ENCODE measurements around the gene CCDC40. TPM values are rescaled to one million over a fixed set of nuclear protein-coding genes. Genes with fewer than 3 reads are reported as not detected.

CCDC40 gene
- total RNA-seq, 1 donor: 6.9 TPM

- DNase-seq (ENCODE audit: low read depth): no peak
Observed at GRCh38 chr17:80002070-80002641, 34.3 kb upstream of the CCDC40 start.

GRCh38 chr17:80002690-80003490 is 33.6 kb upstream of the CCDC40 start:
- TF ChIP-seq, protein P1, sequence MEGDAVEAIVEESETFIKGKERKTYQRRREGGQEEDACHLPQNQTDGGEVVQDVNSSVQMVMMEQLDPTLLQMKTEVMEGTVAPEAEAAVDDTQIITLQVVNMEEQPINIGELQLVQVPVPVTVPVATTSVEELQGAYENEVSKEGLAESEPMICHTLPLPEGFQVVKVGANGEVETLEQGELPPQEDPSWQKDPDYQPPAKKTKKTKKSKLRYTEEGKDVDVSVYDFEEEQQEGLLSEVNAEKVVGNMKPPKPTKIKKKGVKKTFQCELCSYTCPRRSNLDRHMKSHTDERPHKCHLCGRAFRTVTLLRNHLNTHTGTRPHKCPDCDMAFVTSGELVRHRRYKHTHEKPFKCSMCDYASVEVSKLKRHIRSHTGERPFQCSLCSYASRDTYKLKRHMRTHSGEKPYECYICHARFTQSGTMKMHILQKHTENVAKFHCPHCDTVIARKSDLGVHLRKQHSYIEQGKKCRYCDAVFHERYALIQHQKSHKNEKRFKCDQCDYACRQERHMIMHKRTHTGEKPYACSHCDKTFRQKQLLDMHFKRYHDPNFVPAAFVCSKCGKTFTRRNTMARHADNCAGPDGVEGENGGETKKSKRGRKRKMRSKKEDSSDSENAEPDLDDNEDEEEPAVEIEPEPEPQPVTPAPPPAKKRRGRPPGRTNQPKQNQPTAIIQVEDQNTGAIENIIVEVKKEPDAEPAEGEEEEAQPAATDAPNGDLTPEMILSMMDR (IDR thresholded peaks at IDR 0.05; ENCODE audit: insufficient read depth, low read depth, low read length): no peak
- no peak overlapping the region for H3K4me3 ChIP-seq (ENCODE audit: low read depth, low read length)
- DNase-seq (ENCODE audit: low read depth): no peak

More at GRCh38 chr17:80002070-80002641, 34.3 kb upstream of the CCDC40 start:
- TF ChIP-seq, protein P1 (IDR thresholded peaks at IDR 0.05; ENCODE audit: insufficient read depth, low read depth, low read length): no peak
- no peak overlapping the region for H3K4me3 ChIP-seq (ENCODE audit: low read depth, low read length)

- H3K4me3 ChIP-seq (ENCODE audit: low read depth, low read length): no peak overlapping the region
- TF ChIP-seq, protein P1 (IDR thresholded peaks at IDR 0.05; ENCODE audit: insufficient read depth, low read depth, low read length): no peak
- no peak for DNase-seq (ENCODE audit: low read depth)
Observed at GRCh38 chr17:80003969-80004368, 32.5 kb upstream of the CCDC40 start.

DNA sequence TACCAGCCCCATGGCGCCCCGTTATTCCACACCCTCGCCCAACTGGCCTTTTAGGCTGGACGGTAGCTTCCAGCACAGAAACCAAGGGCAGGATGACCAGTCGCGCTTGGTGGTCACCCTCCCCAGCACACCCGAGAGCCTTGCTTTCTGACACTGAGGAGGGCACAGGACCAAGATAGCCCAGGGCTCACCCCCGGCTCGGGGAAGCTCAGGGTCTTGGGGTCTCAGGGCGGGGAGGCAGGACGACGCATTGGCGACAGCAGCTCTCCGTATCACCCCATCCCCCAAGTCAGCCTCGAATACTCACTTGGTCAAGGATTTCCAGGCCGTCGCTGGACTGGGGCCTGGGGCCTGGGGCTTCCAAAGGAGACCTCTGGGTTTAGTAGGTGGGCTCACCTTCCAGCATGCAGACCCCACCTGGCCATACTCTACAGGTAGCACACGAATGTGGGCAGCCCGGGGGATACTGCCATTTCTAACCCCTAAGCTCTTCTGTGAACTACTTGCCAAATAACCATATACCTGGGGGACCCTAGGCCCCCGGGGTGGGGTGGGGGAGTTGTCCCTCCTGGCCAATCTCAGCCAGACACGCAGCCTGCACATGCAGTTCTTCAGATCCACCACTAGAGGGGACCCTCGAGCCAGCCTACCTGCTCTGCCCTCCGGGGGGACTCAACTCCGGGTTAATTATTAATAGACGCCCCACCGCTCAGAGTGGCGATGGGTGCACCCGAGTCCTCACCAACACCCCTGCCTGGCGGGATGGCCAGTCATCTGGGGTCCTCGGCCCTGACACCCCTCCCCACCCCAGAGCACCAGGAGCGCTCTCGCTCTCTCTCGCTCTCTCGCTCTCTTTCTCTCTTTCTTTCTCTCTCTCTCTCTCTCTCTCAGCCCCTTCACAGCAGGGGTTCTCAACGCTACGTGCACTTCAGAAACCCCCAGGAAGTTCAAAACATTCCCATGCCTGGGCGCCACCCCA is 30.8 kb upstream of the CCDC40 start:
- no peak for DNase-seq (ENCODE audit: low read depth)
- TF ChIP-seq, protein P1 (IDR thresholded peaks at IDR 0.05; ENCODE audit: insufficient read depth, low read depth, low read length): peak; percentile 98
- no peak overlapping the region for H3K4me3 ChIP-seq (ENCODE audit: low read depth, low read length)

GRCh38 chr17:80006339-80006720 is 30.1 kb upstream of the CCDC40 start:
- DNase-seq (ENCODE audit: low read depth): no peak
- TF ChIP-seq, protein P1 (IDR thresholded peaks at IDR 0.05; ENCODE audit: insufficient read depth, low read depth, low read length): no peak
- H3K4me3 ChIP-seq (ENCODE audit: low read depth, low read length): no peak overlapping the region

Measured in fibroblast of villous mesenchyme (primary cell).